Small intestine (tissue), 7 donors: ENCODE measurements around the gene PCSK1. TPM values are rescaled to one million over a fixed set of nuclear protein-coding genes. Genes with fewer than 3 reads are reported as not detected.

Experiments
- DNase-seq, 2 donors: peaks; one replicate each; pipeline versions ENCODE4 v3.0.0 to v3.0.0-alpha.2; 2013
- FAIRE-seq: peaks from 2 replicates; lab custom pipeline; 2012; peaks lifted over from hg19 to GRCh38; lab: Jason Lieb, UNC
- H3K27ac ChIP-seq, 3 donors: one replicate each; pipeline ENCODE4 v1.5.1; 2013; ENCODE audit warnings: low read length in 2 of 3, mild to moderate bottlenecking in 2 of 3, control low read depth in 1 of 3, inconsistent platforms in 1 of 3, low read depth in 1 of 3, moderate library complexity in 1 of 3
- H3K27me3 ChIP-seq, 3 donors: one replicate each; pipeline ENCODE4 v1.6.1; 2013; ENCODE audit warnings: low read length in 3 of 3, inconsistent platforms in 1 of 3; ENCODE audit not compliant: control insufficient read depth in 3 of 3, insufficient read depth in 3 of 3
- H3K36me3 ChIP-seq, 3 donors: one replicate each; pipeline ENCODE4 v1.6.1; 2013; ENCODE audit warnings: low read length in 3 of 3, inconsistent platforms in 1 of 3, low read depth in 1 of 3, mild to moderate bottlenecking in 1 of 3, moderate library complexity in 1 of 3; ENCODE audit not compliant: control insufficient read depth in 3 of 3, insufficient read depth in 2 of 3
- H3K4me1 ChIP-seq, 3 donors: one replicate each; pipeline ENCODE4 v1.6.1; 2013; ENCODE audit warnings: low read length in 2 of 3, inconsistent platforms in 1 of 3, low read depth in 1 of 3, mild to moderate bottlenecking in 1 of 3, moderate library complexity in 1 of 3; ENCODE audit not compliant: control insufficient read depth in 3 of 3, insufficient read depth in 2 of 3
- H3K4me3 ChIP-seq, 3 donors: one replicate each; pipeline ENCODE4 v1.5.1; 2013; ENCODE audit warnings: low read length in 3 of 3, control low read depth in 1 of 3, inconsistent platforms in 1 of 3, low read depth in 1 of 3, mild to moderate bottlenecking in 1 of 3, moderate library complexity in 1 of 3
- H3K9me3 ChIP-seq, 2 donors: one replicate each; pipeline ENCODE4 v1.6.1; 2013; ENCODE audit warnings: low read depth in 1 of 2, low read length in 1 of 2; ENCODE audit not compliant: control insufficient read depth in 2 of 2, insufficient read depth in 1 of 2
- WGBS, 3 donors: extraction: QIAGEN DNeasy Blood & Tissue Kit; methylation state at CpG; one replicate each; pipeline ENCODE4 v1.1.7; 2013; 5-methylcytosine and 5-hydroxymethylcytosine counted together
- polyA plus RNA-seq, 4 donors: library from polyadenylated mRNA; stranded (reverse) in 3 of 4; unstranded in 1 of 4; fragments of 200-250 nt in 3 of 4; fragments of 120-200 nt in 1 of 4; gene quantifications; one replicate each; pipeline versions ENCODE4 v1.2.1 to v1.2.3, GENCODE V29; 2013
- donor health status: healthy with polysubstance abuse.
- donor health status: control.
- donor health status: control.
- donor health status: Bipolar disorder and iron deficiency.
- donor health status: healthy.

PCSK1 gene
- polyA plus RNA-seq, 4 donors: 0.45 to 12.7 (median 4.1) TPM

DNA sequence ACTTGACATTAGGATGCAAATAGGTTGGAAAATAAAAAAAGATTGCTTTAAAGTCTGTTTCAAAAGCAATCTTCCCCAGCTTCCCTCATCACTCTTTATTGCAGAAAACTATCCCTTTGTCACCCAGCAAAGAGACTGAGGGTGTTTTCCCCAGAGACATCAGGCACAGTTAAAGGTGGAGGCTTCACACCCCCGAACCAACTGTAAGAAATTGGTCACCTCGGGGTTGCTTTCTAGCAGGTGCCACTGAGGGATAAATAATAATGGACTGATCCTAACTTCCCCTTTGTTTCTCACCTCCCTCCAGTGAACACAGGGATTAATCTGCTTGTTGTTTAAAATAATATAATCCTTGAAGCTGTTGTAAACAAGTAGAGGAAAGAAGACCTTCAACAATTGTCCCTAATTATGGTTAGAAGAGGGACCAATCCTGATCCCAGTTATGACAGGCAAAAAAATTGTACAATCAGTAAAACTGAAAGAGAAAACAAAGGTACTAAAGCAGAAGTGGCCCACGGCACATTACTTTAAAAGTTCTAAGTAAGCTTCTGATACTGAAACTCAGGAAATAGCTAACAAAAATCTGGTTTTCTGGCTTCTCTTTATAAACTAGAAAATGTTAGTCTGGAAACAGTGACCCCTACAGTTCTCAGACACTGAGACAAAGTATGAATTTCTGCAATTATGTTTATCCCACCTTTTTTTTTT lies 6.6 kb upstream of the PCSK1 start:
- Histone ChIP-seq H3K4me3 (no peak overlapping the region), H3K36me3 (no peaks in the 10 kb centered on the region), H3K27me3 (no peaks in the 10 kb centered on the region), H3K4me1 (no peaks in the 10 kb centered on the region), H3K27ac (no peak overlapping the region), H3K9me3 (no peaks in the 10 kb centered on the region)
- WGBS, 3 donors: 52 to 61% (median 57%) methylated on average over 3 of the region's 3 CpGs
- DNase-seq (no peak), FAIRE-seq (no peak)

DNA sequence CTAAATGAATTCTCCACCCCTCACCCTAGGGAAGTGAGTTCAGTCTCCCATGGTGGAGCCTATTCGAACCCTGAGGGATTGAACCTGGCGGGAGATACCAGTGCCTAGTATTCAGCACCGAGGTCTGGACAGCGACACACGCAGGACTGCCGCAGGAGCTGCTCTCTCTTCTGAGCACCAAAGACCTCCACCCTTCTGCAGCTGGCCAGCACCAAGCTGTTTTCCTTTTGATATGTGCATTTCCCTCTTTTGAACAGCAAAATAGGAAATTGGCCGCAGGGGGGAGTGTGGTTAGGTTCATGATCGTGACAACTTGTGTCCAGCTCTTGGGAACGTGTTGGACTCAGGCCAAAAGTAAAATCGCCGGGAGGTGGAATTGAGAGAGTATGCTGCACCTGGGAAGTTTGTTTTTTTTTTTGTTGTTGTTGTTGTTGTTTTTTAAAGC lies 1.2 kb upstream of the PCSK1 start:
- DNase-seq (peak; percentile 33 to 77), FAIRE-seq (no peak)
- H3K27ac ChIP-seq: no peak overlapping the region
- no peaks in the 10 kb centered on the region for H3K4me1 ChIP-seq
- 3% methylated on average over 11 of the region's 11 CpGs for WGBS, 3 donors
- H3K36me3 ChIP-seq: no peaks in the 10 kb centered on the region
- H3K9me3 ChIP-seq: no peaks in the 10 kb centered on the region
- H3K27me3 ChIP-seq: peaks cover 0 to 38% (median 29%) of the 10 kb centered on the region in 3 donors
- H3K4me3 ChIP-seq: no peak overlapping the region

DNA sequence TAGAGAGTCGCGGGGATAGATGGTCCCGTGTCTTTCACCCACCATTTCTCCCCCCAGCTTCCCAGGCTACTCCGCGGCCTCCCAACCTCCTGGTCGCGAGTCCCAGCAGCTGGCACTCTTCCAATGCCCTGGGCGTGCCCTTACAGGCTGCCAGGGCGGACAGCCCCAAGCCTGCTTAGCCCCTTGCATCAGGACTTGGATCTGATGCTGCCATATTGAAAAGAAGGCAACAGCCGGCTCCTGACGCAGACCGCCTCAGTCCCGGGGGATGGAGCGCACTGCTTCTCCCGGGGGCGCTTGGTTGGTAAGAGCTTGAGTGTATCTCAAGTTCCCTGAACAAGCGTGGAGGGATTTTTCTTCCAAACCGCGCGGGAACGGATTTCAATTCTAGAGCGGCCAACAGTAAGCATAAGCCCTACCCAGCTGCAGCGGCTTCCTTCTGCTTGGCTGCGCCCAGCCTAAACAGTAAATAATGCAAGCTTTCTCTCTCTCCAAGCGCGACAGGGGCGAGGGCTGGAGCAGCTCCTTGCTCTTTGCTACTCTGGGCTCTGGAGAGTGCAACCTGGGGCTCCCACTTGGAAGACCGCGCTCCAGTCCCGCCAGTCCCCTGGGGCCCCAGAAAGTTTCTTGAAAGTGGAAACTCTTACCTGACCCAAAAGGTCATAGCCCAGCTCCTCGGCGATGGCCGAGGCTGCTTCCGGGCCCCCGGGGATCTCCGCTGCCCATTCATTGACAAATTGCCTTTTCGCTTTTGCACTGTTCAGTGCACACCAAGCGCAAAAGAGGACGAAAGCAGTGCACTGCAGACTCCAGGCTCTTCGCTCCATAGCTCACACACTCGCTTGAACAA lies 607 bp downstream of the PCSK1 start:
- peaks cover 0 to 38% (median 29%) of the 10 kb centered on the region in 3 donors for H3K27me3 ChIP-seq
- WGBS, 3 donors: 7 to 20% (median 18%) methylated on average over 40 to 41 of the region's 41 CpGs
- no peaks in the 10 kb centered on the region for H3K36me3 ChIP-seq
- no peaks in the 10 kb centered on the region for H3K4me1 ChIP-seq
- peak overlapping the region in 1 of 3 donors; percentile 21 for H3K27ac ChIP-seq
- FAIRE-seq: no peak
- no peaks in the 10 kb centered on the region for H3K9me3 ChIP-seq
- peak in 1 of 2 donors; percentile 14 for DNase-seq
- peak overlapping the region in 1 of 3 donors; percentile 30 for H3K4me3 ChIP-seq

DNA sequence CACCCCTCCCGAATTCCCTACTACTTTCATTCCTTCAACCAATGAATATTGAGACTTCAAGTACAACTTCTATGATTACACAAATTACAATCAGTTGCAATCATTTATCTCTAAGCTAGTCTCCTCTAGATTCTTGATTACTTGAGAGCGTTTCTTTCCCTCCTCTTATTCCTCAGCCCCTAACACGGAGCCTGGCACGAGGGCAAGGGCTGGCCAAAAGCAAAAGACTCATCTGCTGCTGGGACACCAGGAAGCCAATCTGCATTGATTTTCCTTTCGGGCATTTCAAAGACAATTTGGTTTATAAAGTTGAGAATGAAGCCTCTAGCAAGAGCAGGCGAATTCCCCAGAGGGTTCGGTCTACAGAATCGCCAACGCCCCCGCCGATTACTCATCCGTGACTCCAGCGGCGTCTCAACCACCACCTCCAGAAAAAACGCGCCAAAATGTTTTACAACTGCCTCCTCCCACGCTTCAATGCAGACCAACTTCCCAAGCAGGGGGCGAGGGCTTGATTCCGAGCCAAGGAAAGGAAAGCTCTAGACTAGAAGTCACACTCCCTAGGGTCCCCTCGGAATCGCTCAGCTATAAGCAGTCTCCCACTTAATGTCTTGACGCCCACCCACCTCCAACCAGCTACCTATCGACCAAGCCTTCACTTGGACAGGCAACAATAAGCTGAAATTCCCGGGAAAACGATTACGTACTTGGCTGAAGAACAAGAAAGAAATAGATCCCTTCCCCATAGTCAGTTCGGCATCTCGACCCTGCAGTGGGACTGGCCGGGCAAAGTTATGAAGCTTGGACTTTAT lies 1.5 kb downstream of the PCSK1 start:
- Histone ChIP-seq H3K4me3 (peak overlapping the region in 1 of 3 donors; percentile 30), H3K4me1 (no peaks in the 10 kb centered on the region), H3K9me3 (no peaks in the 10 kb centered on the region), H3K27ac (no peak overlapping the region), H3K27me3 (peaks cover 0 to 38% (median 29%) of the 10 kb centered on the region in 3 donors), H3K36me3 (no peaks in the 10 kb centered on the region)
- FAIRE-seq (no peak), DNase-seq (no peak)
- WGBS, 3 donors: 6 to 23% (median 22%) methylated on average over 29 of the region's 29 CpGs

DNA sequence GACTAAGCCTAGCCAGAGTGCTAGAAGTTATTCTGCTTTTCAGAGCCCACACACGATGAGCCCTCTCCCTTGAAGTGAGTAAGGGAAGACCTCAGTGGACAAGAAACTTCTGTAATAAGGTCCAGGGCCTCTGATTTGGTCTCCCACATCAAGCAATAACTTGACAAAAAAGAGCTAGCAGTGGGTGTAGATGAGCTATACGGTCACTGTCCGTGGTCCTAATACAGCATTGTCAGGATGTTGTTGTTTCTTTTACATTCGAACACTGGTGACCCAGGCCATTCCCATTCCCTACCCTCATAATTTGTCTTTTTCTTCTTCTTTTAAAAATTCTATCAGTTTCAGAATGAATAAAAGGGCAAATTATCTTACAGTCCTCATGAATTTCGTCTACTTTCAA lies 5.2 kb downstream of the PCSK1 start:
- WGBS, 3 donors: 45 to 61% (median 58%) methylated on average over 5 of the region's 5 CpGs
- no peak for DNase-seq

DNA sequence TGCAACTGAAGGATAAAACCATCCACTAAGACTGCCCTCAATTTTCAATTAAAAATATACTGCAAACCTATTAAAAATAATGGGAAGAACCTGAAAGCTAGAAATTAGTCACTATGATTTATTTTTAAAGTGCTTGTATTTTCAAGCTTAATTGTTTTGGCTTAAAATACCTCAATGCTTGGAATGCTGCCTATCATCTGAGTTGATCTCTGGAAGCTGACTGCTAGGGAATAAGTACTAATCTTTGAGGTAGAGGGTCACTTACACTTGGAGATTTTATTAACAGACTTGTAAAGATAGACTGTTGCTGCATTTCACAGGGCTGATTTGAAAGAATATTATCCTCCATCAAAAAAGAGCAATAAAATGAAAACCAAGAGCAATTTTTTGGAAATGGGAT lies 6.2 kb downstream of the PCSK1 start:
- H3K27ac ChIP-seq: no peak overlapping the region
- DNase-seq: no peak
- H3K27me3 ChIP-seq: peaks cover 0 to 12% (median 11%) of the 10 kb centered on the region in 3 donors
- no peaks in the 10 kb centered on the region for H3K36me3 ChIP-seq
- no peaks in the 10 kb centered on the region for H3K4me1 ChIP-seq
- H3K9me3 ChIP-seq: no peaks in the 10 kb centered on the region
- no peak overlapping the region for H3K4me3 ChIP-seq
- FAIRE-seq: no peak

More for the DNA sequence above, 5.2 kb downstream of the PCSK1 start:
- no peaks in the 10 kb centered on the region for H3K9me3 ChIP-seq
- no peak overlapping the region for H3K4me3 ChIP-seq
- FAIRE-seq: no peak
- peaks cover 0 to 21% (median 20%) of the 10 kb centered on the region in 3 donors for H3K27me3 ChIP-seq
- H3K36me3 ChIP-seq: no peaks in the 10 kb centered on the region
- H3K4me1 ChIP-seq: no peaks in the 10 kb centered on the region
- H3K27ac ChIP-seq: no peak overlapping the region

DNA sequence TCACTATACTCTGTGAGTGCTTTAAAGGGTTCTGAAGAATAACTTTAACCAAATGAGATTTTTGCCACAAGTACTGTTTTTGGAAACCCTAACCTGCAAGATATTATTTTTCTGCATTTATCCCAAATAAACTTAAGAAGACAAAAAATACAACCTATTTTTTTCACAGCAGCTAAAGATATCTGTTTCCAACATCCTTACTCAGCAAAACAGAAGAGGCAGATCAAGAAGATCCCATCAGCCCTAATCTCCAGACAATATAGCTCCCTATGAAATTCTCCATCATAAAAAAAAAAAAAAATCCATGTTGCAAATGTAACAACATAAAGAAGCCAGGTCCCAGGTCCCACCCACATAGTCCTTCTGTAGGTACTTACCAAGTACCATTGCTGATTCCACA lies 7.6 kb downstream of the PCSK1 start:
- Histone ChIP-seq H3K9me3 (no peaks in the 10 kb centered on the region), H3K4me3 (no peak overlapping the region), H3K27me3 (peaks cover 0 to 2% (median 0%) of the 10 kb centered on the region in 3 donors), H3K4me1 (no peaks in the 10 kb centered on the region), H3K27ac (no peak overlapping the region), H3K36me3 (no peaks in the 10 kb centered on the region)
- no peak for DNase-seq
- no peak for FAIRE-seq

DNA sequence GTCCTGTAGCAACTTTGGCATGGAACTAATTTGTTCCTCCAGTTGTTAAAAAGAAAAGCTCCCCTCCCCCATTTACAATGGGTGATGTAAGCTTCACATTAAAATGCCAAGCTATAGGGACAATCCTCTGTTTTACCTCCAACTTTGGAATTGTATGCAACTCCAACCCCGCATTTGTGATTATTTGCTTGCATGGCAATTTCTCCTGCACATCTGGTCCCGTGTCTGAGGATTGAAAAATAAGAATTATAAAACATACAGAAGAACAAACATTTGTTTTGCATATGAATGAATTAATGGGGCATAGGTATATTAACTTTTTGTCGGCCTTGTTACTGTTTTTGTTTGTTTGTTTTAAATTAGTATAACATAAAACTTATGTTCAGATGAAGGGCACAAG lies 17.2 kb downstream of the PCSK1 start:
- FAIRE-seq: no peak

More for the DNA sequence above, 17.2 kb downstream of the PCSK1 start:
- Histone ChIP-seq H3K36me3 (no peaks in the 10 kb centered on the region), H3K4me1 (no peaks in the 10 kb centered on the region), H3K9me3 (no peaks in the 10 kb centered on the region), H3K4me3 (no peak overlapping the region), H3K27ac (no peak overlapping the region), H3K27me3 (no peaks in the 10 kb centered on the region)
- WGBS, 3 donors: 88 to 90% (median 88%) methylated on average over 3 of the region's 3 CpGs
- DNase-seq: no peak
